Endothelial cell of umbilical vein (primary cell): ENCODE measurements around the gene NOXA1.

Experiments
- EZH2 ChIP-seq: IDR thresholded peaks from 2 replicates; pipeline ENCODE4 v1.6.1; 2012; ENCODE audit warnings: borderline replicate concordance, low read depth, mild to moderate bottlenecking, moderate library complexity, low read length, inconsistent platforms; ENCODE audit not compliant: severe bottlenecking
- FOS ChIP-seq: IDR thresholded peaks from 2 replicates; pipeline ENCODE4 v1.6.1; 2011; ENCODE audit warnings: mild to moderate bottlenecking, low read length, moderate library complexity, borderline replicate concordance; ENCODE audit not compliant: insufficient read depth
- JUN ChIP-seq: IDR thresholded peaks from 2 replicates; pipeline ENCODE4 v1.6.1; 2011; ENCODE audit warnings: borderline replicate concordance, low read depth; ENCODE audit not compliant: insufficient read length, insufficient read depth
- MYC ChIP-seq: IDR thresholded peaks from one replicate; pipeline ENCODE4 v1.6.1; 2011; ENCODE audit warnings: mild to moderate bottlenecking, low read depth, low read length
- POLR2A ChIP-seq: IDR thresholded peaks from 2 replicates; pipeline ENCODE4 v1.6.1; 2012; ENCODE audit warnings: low read depth, mild to moderate bottlenecking, control low read depth, low read length
- POLR2AphosphoS5 ChIP-seq: IDR thresholded peaks from 2 replicates; pipeline ENCODE4 v1.6.1; 2012; ENCODE audit warnings: low read depth, mild to moderate bottlenecking, control low read depth, low read length, moderate library complexity; ENCODE audit not compliant: insufficient read depth
- TF ChIP-seq, protein P1 (sequence below), 2 donors: IDR thresholded peaks; 1 replicate in 1 of 2; 2 replicates in 1 of 2; pipeline ENCODE4 v1.5.1; 2011; ENCODE audit warnings: low read length in 2 of 2, mild to moderate bottlenecking in 2 of 2, moderate library complexity in 2 of 2, control low read depth in 1 of 2, inconsistent platforms in 1 of 2, low read depth in 1 of 2; ENCODE audit not compliant: insufficient read depth in 1 of 2; ENCODE audit errors: extremely low read depth in 1 of 2
- TF ChIP-seq, protein P2 (sequence below): IDR thresholded peaks from 2 replicates; pipeline ENCODE4 v1.6.1; 2011; ENCODE audit not compliant: insufficient read depth, insufficient read length

GRCh38 chr9:137441935-137442321 lies 18.7 kb downstream of the NOXA1 start:
- TF ChIP-seq, protein P1, sequence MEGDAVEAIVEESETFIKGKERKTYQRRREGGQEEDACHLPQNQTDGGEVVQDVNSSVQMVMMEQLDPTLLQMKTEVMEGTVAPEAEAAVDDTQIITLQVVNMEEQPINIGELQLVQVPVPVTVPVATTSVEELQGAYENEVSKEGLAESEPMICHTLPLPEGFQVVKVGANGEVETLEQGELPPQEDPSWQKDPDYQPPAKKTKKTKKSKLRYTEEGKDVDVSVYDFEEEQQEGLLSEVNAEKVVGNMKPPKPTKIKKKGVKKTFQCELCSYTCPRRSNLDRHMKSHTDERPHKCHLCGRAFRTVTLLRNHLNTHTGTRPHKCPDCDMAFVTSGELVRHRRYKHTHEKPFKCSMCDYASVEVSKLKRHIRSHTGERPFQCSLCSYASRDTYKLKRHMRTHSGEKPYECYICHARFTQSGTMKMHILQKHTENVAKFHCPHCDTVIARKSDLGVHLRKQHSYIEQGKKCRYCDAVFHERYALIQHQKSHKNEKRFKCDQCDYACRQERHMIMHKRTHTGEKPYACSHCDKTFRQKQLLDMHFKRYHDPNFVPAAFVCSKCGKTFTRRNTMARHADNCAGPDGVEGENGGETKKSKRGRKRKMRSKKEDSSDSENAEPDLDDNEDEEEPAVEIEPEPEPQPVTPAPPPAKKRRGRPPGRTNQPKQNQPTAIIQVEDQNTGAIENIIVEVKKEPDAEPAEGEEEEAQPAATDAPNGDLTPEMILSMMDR (IDR thresholded peaks at IDR 0.05; ENCODE audit: extremely low read depth in 1 of 2, insufficient read depth in 1 of 2, low read depth in 1 of 2, low read length in 2 of 2), result no peak
- TF ChIP-seq EZH2 (no peak), POLR2A (no peak), FOS (no peak), JUN (no peak), POLR2AphosphoS5 (no peak), MYC (no peak)
- TF ChIP-seq, protein P2, sequence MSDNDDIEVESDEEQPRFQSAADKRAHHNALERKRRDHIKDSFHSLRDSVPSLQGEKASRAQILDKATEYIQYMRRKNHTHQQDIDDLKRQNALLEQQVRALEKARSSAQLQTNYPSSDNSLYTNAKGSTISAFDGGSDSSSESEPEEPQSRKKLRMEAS, result no peak
